ENCODE measurements around the gene ACY1.

DNA sequence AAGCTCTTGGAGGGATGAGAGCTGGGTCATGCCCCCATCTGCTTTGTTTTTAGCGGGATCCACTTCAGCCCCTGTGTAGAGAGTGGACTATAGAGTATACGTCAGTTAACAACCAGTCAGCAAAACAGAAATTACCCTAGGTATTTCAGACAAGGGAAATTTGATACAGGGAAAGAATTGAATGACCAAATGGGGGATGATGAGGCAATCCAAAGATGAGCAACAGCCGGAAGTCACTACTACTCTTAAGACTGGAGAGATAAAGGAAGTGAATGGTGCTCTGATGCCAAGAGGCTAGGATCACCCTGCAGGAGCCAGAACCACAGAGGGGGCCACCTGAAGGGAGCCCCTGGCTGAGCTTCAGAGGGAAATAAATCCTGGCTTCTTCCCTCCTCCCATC lies 29.9 kb upstream of the ACY1 start:
- TF ChIP-seq, protein P1, sequence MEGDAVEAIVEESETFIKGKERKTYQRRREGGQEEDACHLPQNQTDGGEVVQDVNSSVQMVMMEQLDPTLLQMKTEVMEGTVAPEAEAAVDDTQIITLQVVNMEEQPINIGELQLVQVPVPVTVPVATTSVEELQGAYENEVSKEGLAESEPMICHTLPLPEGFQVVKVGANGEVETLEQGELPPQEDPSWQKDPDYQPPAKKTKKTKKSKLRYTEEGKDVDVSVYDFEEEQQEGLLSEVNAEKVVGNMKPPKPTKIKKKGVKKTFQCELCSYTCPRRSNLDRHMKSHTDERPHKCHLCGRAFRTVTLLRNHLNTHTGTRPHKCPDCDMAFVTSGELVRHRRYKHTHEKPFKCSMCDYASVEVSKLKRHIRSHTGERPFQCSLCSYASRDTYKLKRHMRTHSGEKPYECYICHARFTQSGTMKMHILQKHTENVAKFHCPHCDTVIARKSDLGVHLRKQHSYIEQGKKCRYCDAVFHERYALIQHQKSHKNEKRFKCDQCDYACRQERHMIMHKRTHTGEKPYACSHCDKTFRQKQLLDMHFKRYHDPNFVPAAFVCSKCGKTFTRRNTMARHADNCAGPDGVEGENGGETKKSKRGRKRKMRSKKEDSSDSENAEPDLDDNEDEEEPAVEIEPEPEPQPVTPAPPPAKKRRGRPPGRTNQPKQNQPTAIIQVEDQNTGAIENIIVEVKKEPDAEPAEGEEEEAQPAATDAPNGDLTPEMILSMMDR (IDR thresholded peaks at IDR 0.05; ENCODE audit: low read depth, low read length, poor library complexity, severe bottlenecking): no peak
- TF ChIP-seq EZH2phosphoT487 (IDR thresholded peaks at IDR 0.05; ENCODE audit: borderline replicate concordance, low read length): no peak
